Bronchial epithelial cell (primary cell): ENCODE measurements around the gene GUCY2F. TPM values are rescaled to one million over a fixed set of nuclear protein-coding genes. Genes with fewer than 3 reads are reported as not detected.

Experiments used
- DNase-seq: peaks from one replicate; pipeline ENCODE4 v3.0.0-alpha.2; 2010; ENCODE audit warnings: low read depth
- FAIRE-seq: peaks from 2 replicates; lab custom pipeline; 2011; peaks lifted over from hg19 to GRCh38; lab: Jason Lieb, UNC
- H3K27me3 ChIP-seq: 2 replicates; pipeline ENCODE4 v1.5.1; 2011; ENCODE audit warnings: low read length; ENCODE audit not compliant: control insufficient read depth, insufficient read depth
- H3K36me3 ChIP-seq: 2 replicates; pipeline ENCODE4 v1.5.1; 2011; ENCODE audit warnings: low read length; ENCODE audit not compliant: control insufficient read depth, insufficient read depth
- H3K4me3 ChIP-seq: 2 replicates; pipeline ENCODE4 v1.5.1; 2011; ENCODE audit warnings: mild to moderate bottlenecking, low read depth, low read length, control low read depth
- CTCF ChIP-seq: IDR thresholded peaks from 2 replicates; pipeline ENCODE4 v1.5.1; 2011; ENCODE audit warnings: mild to moderate bottlenecking, moderate library complexity, low read length, control low read depth, inconsistent platforms; ENCODE audit not compliant: insufficient read depth, severe bottlenecking
- total RNA-seq: library from RNA; depleted of rRNA; stranded (reverse); fragments of >200 nt; gene quantifications from 2 replicates; pipeline ENCODE4 v1.2.1, GENCODE V29; 2014

The GUCY2F gene
- total RNA-seq, 1 donor from 2014 or later, result under 0.01 TPM

GRCh38 chrX:109489174-109489573, 7.3 kb upstream of the GUCY2F start:
- DNase-seq (no peak), FAIRE-seq (no peak)
- TF ChIP-seq CTCF, result no peak
- H3K27me3 ChIP-seq, result no peaks in the 10 kb centered on the region
- no peak overlapping the region for H3K4me3 ChIP-seq
- H3K36me3 ChIP-seq, result no peaks in the 10 kb centered on the region

GRCh38 chrX:109487640-109488039, 5.8 kb upstream of the GUCY2F start:
- Histone ChIP-seq H3K27me3 (no peaks in the 10 kb centered on the region), H3K36me3 (no peaks in the 10 kb centered on the region), H3K4me3 (no peak overlapping the region)
- no peak for FAIRE-seq
- TF ChIP-seq CTCF, result no peak
- DNase-seq, result no peak

DNA sequence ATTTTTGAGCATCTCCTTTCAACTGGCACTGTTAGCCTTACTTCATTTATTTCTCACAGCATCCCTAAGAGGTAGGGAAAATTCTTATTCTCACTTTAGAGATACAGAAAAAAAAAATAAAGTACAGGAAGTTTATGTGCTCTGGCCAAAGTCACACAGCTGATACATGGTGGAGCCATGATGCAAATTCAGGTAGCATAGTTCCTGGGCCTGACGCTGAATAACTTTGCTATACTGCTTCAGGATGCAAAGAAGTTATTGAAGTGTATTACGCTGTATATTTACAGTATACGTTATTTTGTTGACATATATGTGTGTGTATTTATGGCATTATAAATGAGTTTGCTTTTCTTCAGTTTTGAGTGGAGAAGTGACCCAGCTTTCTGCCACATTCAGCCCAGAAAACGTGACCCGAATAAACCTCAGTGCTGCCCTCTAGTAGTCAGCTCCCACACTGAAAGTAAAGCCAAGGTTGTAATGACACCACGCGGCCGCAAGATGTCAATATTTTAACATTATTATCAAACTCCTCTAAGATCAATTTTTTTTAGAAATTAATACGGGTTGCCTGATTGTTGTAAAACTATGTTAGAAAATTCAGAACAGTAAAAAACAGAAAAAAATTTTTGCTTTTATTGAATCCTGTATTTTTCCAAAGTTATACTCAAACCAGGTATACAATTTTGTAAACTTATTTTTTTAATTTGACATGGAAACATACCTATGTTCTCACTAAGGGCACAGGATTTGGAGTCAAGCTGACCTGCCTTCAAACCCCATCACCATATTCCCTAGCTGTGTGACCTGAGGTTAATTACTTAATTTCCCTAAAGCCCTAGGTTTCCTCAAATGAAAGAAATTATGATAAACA, 3.8 kb upstream of the GUCY2F start:
- Histone ChIP-seq H3K36me3 (no peaks in the 10 kb centered on the region), H3K27me3 (no peaks in the 10 kb centered on the region), H3K4me3 (no peak overlapping the region)
- peak; percentile 68 for TF ChIP-seq CTCF
- peak; percentile 50 for DNase-seq
- FAIRE-seq, result no peak

DNA sequence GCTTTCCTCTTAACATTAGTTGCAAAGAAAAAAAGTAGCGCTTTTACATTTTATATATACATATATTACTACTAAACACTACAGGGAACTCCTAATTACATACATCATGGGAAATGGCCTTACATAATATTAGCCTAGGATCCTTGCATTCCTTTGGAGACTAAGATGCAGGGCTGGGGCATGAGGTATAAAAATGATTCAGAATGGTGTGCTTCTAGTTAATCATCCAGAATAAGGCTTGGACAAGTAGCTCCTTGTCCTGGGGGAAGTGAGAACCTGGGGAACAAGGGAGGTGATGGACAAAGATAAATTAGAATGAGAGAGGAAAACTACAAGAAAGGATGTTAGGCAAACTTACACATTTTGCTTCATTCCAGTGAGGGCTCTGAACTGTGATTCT, 3.0 kb upstream of the GUCY2F start:
- Histone ChIP-seq H3K27me3 (no peaks in the 10 kb centered on the region), H3K4me3 (no peak overlapping the region), H3K36me3 (no peaks in the 10 kb centered on the region)
- no peak for TF ChIP-seq CTCF
- FAIRE-seq (no peak), DNase-seq (peak; percentile 62)

DNA sequence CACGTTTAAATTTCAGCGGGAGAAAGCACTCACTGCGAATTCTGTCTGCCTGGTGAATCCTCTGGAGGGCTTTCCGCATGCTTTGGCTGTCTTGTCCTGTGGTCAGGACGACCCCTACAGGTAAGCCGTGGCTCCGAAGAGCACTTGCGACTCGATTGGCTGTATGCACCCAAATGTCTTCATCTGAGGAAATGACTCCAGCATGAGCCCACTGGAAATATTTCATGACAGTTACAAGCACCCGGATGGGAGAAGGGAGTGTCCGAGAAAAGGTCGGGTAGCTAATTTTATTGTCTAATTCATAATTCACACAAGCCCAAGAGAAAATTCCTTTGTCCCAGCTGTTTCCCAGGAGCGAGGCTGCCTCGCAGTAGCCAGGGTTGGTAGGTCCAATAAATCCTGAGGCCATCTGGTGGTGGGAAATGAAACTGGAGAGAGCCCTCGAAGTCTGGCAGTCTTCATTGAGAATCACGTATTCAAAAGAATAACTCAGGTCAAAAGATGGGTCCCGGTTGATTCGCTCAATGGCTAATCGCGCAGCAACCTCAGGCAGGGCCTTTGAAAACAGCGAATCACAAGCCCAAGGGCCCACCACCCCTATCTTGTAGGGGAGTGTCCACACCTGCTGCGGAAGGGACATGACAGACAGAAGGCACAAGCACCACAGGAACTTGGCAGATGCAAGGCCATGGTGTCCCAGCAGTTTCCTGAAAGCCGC, 6.6 kb downstream of the GUCY2F start:
- Histone ChIP-seq H3K4me3 (no peak overlapping the region), H3K36me3 (no peaks in the 10 kb centered on the region), H3K27me3 (no peaks in the 10 kb centered on the region)
- FAIRE-seq (no peak), DNase-seq (peak; percentile 56)
- peak; percentile 36 for TF ChIP-seq CTCF
